GM12891 (cell line): ENCODE data around the gene AKR7A3.

Source experiments
- POLR2A ChIP-seq: IDR thresholded peaks from 2 replicates; pipeline ENCODE4 v1.6.1; 2011; ENCODE audit warnings: low read depth, low read length, control low read depth
- POLR2AphosphoS5 ChIP-seq: IDR thresholded peaks from 2 replicates; pipeline ENCODE4 v1.6.1; 2011; ENCODE audit warnings: low read depth, low read length, control low read depth
- SPI1 ChIP-seq: IDR thresholded peaks from 2 replicates; pipeline ENCODE4 v1.6.1; 2011; ENCODE audit warnings: low read depth, low read length, control low read depth

DNA sequence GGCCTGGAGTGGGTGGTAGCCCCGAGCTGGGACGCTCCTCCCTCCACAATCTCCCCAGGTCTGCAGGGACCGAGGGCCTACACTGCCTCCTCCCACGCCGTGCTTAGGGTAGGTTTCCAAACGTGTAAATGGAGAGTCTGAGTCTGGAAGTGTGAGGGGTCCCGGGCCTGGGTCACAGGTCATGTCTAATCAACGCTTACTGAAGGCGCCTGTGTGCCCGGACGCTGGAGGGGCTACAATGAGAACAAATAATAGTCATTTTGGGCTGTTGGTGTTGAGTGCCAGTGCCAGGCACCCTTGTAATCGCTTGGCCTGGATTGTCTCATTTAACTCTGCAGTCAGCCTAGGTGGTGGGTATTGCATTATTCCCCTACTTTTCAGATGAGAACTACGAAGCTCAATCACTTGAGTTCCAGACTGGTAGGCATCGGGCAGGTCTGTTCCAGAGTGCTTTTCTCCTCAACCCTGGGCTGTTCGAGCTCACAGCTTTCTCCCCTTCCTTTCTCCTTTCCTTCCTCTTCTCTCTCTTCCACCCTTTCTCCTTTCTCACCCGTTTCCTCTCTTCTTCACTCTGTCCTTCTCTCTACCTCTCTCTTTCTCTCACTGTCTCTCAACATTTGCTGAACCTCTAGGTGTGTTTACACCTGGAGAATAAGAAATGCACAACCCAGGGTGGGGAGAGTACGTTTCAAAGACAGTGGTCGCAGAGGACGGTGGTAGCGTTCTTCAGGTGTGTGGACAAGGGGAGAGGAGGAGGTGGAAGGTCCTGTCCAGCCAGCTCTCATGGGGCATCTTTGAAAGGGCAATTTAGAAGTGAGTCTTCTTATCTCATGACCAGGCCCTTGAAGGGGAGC lies 24.4 kb upstream of the AKR7A3 start:
- no peak for TF ChIP-seq POLR2A
- TF ChIP-seq SPI1, result no peak
- TF ChIP-seq POLR2AphosphoS5, result no peak
